H1 (cell line): ENCODE measurements around the gene NID2. TPM values are rescaled to one million over a fixed set of nuclear protein-coding genes. Genes with fewer than 3 reads are reported as not detected.

Experiments used
- CTCF ChIA-PET: fragments of 300-600 bp; sonication (Branson Sonifier 250); formaldehyde crosslinking; loops from one replicate; lab custom pipeline; 2021; ENCODE audit not compliant: partially characterized antibody; lab: Charles Lee
- POLR2A ChIA-PET: fragments of 300-600 bp; sonication (Branson Sonifier 250); formaldehyde crosslinking; loops from one replicate; lab custom pipeline; 2021; ENCODE audit warnings: inconsistent platforms; ENCODE audit not compliant: partially characterized antibody; lab: Charles Lee
- DNase-seq, 2 experiments: peaks; one replicate each; pipeline versions ENCODE4 v3.0.0 to v3.0.0-alpha.2; 2010 to 2022; ENCODE audit warnings: low spot score in 2 of 2, low read depth in 1 of 2, mixed read lengths in 1 of 2
- FAIRE-seq: peaks from 2 replicates; lab custom pipeline; 2011; peaks lifted over from hg19 to GRCh38; lab: Jason Lieb, UNC
- H2AFZ ChIP-seq: 2 replicates; pipeline ENCODE4 v1.8.1; 2012; ENCODE audit warnings: low read length, inconsistent platforms
- H2AK5ac ChIP-seq: 2 replicates; pipeline ENCODE4 v1.6.1; 2013; ENCODE audit warnings: low read depth, low read length
- H2BK120ac ChIP-seq: replicated peaks from 2 replicates; pipeline ENCODE3; 2013; ENCODE audit warnings: low read depth, low read length, inconsistent platforms
- H2BK12ac ChIP-seq: 2 replicates; pipeline ENCODE4 v1.6.1; 2013; ENCODE audit warnings: low read depth, low read length
- H2BK15ac ChIP-seq: 2 replicates; pipeline ENCODE4 v1.6.1; 2013; ENCODE audit warnings: low read length
- H2BK20ac ChIP-seq: 2 replicates; pipeline ENCODE4 v1.6.1; 2013; ENCODE audit warnings: low read length
- H2BK5ac ChIP-seq: 2 replicates; pipeline ENCODE4 v1.6.1; 2013; ENCODE audit warnings: low read depth, low read length
- H3K14ac ChIP-seq: 2 replicates; pipeline ENCODE4 v1.6.1; 2013; ENCODE audit warnings: inconsistent platforms; ENCODE audit not compliant: insufficient read length
- H3K18ac ChIP-seq: 2 replicates; pipeline ENCODE4 v1.6.1; 2013; ENCODE audit warnings: low read length; ENCODE audit errors: extremely low read depth
- H3K23ac ChIP-seq: 2 replicates; pipeline ENCODE4 v1.6.1; 2013; ENCODE audit warnings: inconsistent platforms; ENCODE audit not compliant: insufficient read length
- H3K23me2 ChIP-seq: 2 replicates; pipeline ENCODE4 v1.6.1; 2013; ENCODE audit warnings: low read depth, low read length
- H3K27ac ChIP-seq: 2 replicates; pipeline ENCODE4 v1.6.1; 2011; ENCODE audit warnings: low read depth, low read length, inconsistent platforms
- H3K27me3 ChIP-seq, 4 experiments: replicated peaks in 1 of 4; 1 replicate in 1 of 4; 2 replicates in 3 of 4; pipeline versions ENCODE4 v1.6.1 to v1.8.1; 2011 to 2013; ENCODE audit warnings: low read length in 3 of 4, mild to moderate bottlenecking in 3 of 4, inconsistent platforms in 2 of 4, mixed read lengths in 2 of 4, moderate library complexity in 1 of 4; ENCODE audit not compliant: control insufficient read depth in 3 of 4, insufficient read depth in 3 of 4; ENCODE audit errors: extremely low read depth in 1 of 4
- H3K36me3 ChIP-seq, 4 experiments: 2 replicates each; pipeline versions ENCODE4 v1.6.1 to v1.8.1; 2011 to 2013; ENCODE audit warnings: mild to moderate bottlenecking in 4 of 4, low read length in 3 of 4, moderate library complexity in 2 of 4, control low read depth in 1 of 4, inconsistent platforms in 1 of 4; ENCODE audit not compliant: insufficient read depth in 4 of 4, control insufficient read depth in 2 of 4
- H3K4ac ChIP-seq: replicated peaks from 2 replicates; pipeline ENCODE3; 2013; ENCODE audit warnings: low read length, low read depth, mixed read lengths, inconsistent platforms; ENCODE audit not compliant: insufficient read length
- H3K4me1 ChIP-seq, 4 experiments: replicated peaks in 1 of 4; 1 replicate in 1 of 4; 2 replicates in 3 of 4; pipeline versions ENCODE4 v1.6.1 to v1.8.1; 2011 to 2013; ENCODE audit warnings: low read length in 3 of 4, inconsistent platforms in 2 of 4, mixed read lengths in 1 of 4; ENCODE audit not compliant: insufficient read depth in 4 of 4, control insufficient read depth in 3 of 4
- H3K4me2 ChIP-seq, 2 experiments: 2 replicates each; pipeline versions ENCODE4 v1.6.1 to v1.8.1; 2011 to 2013; ENCODE audit warnings: low read depth in 2 of 2, low read length in 2 of 2, control low read depth in 1 of 2, inconsistent platforms in 1 of 2, mild to moderate bottlenecking in 1 of 2; ENCODE audit not compliant: insufficient read depth in 1 of 2
- H3K4me3 ChIP-seq, 4 experiments: fragments of 200-600, 300-600 bp in 1 of 4; sonication (generic), shearing (Covaris generic), sonication (Bioruptor Twin) in 1 of 4; 2 replicates each; pipeline versions ENCODE4 v1.5.1 to v1.8.1; 2011 to 2016; ENCODE audit warnings: low read length in 4 of 4, low read depth in 3 of 4, control low read depth in 2 of 4, inconsistent platforms in 2 of 4, mild to moderate bottlenecking in 2 of 4, mixed read lengths in 1 of 4, moderate library complexity in 1 of 4; ENCODE audit not compliant: insufficient read depth in 2 of 4; ENCODE audit errors: extremely low read depth in 1 of 4
- H3K56ac ChIP-seq: replicated peaks from 2 replicates; pipeline ENCODE3; 2013; ENCODE audit warnings: low read depth, mild to moderate bottlenecking, mixed read lengths, low read length, inconsistent platforms; ENCODE audit not compliant: insufficient read length
- H3K79me1 ChIP-seq: 2 replicates; pipeline ENCODE4 v1.6.1; 2013; ENCODE audit warnings: low read depth, low read length, control low read depth
- H3K79me2 ChIP-seq, 2 experiments: 2 replicates each; pipeline versions ENCODE4 v1.6.1 to v1.8.1; 2012 to 2013; ENCODE audit warnings: low read length in 2 of 2, mild to moderate bottlenecking in 2 of 2, inconsistent platforms in 1 of 2; ENCODE audit not compliant: insufficient read depth in 2 of 2, control insufficient read depth in 1 of 2
- H3K9ac ChIP-seq, 4 experiments: replicated peaks in 1 of 4; 1 replicate in 1 of 4; 2 replicates in 3 of 4; pipeline versions ENCODE4 v1.6.1 to v1.8.1; 2011 to 2013; ENCODE audit warnings: low read depth in 3 of 4, low read length in 3 of 4, control low read depth in 2 of 4, mild to moderate bottlenecking in 2 of 4, moderate library complexity in 2 of 4, inconsistent platforms in 1 of 4; ENCODE audit errors: extremely low read depth in 1 of 4
- H3K9me3 ChIP-seq, 2 experiments: 2 replicates each; pipeline versions ENCODE4 v1.6.1 to v1.8.1; 2012 to 2013; ENCODE audit warnings: mild to moderate bottlenecking in 2 of 2, moderate library complexity in 2 of 2, control low read depth in 1 of 2, inconsistent platforms in 1 of 2, low read depth in 1 of 2, low read length in 1 of 2, mixed read lengths in 1 of 2; ENCODE audit not compliant: insufficient read depth in 2 of 2
- H4K20me1 ChIP-seq, 2 experiments: replicated peaks in 1 of 2; 2 replicates each; pipeline versions ENCODE3 to v1.8.1; 2011 to 2013; ENCODE audit warnings: inconsistent platforms in 2 of 2, low read length in 2 of 2, mild to moderate bottlenecking in 1 of 2; ENCODE audit not compliant: insufficient read depth in 2 of 2, control insufficient read depth in 1 of 2
- H4K5ac ChIP-seq: 2 replicates; pipeline ENCODE4 v1.6.1; 2013; ENCODE audit warnings: low read length, low read depth, mixed read lengths, inconsistent platforms; ENCODE audit not compliant: insufficient read length
- H4K8ac ChIP-seq: 2 replicates; pipeline ENCODE4 v1.8.0; 2013; ENCODE audit warnings: mild to moderate bottlenecking, moderate library complexity, low read length, inconsistent platforms; ENCODE audit not compliant: insufficient read depth; ENCODE audit errors: extremely low read depth
- H4K91ac ChIP-seq: replicated peaks from 2 replicates; pipeline ENCODE3; 2013; ENCODE audit warnings: low read length, mixed read lengths, inconsistent platforms; ENCODE audit not compliant: insufficient read length
- CHD1 ChIP-seq: IDR thresholded peaks from 2 replicates; pipeline ENCODE4 v1.6.1; 2012; ENCODE audit warnings: low read depth, low read length, improper control_type of control experiment
- EZH2 ChIP-seq: fragments of 200-600 bp; sonication (generic); IDR thresholded peaks from 2 replicates; pipeline ENCODE4 v1.7.1; 2012; ENCODE audit warnings: low read depth, mild to moderate bottlenecking, moderate library complexity, low read length, inconsistent platforms; ENCODE audit not compliant: severe bottlenecking
- SIN3A ChIP-seq, 2 experiments: IDR thresholded peaks in 1 of 2; conservative IDR thresholded peaks in 1 of 2; 2 replicates each; pipeline ENCODE4 v1.6.1; 2011 to 2012; ENCODE audit warnings: low read length in 2 of 2, improper control_type of control experiment in 1 of 2, low read depth in 1 of 2, mild to moderate bottlenecking in 1 of 2
- SP1 ChIP-seq: IDR thresholded peaks from 2 replicates; pipeline ENCODE4 v1.6.1; 2011; ENCODE audit warnings: low read depth, low read length
- TBP ChIP-seq: IDR thresholded peaks from 2 replicates; pipeline ENCODE4 v1.6.1; 2011; ENCODE audit warnings: low read depth, low read length, improper control_type of control experiment
- USF2 ChIP-seq: IDR thresholded peaks from 2 replicates; pipeline ENCODE4 v1.6.1; 2011; ENCODE audit warnings: low read length, improper control_type of control experiment
- WGBS, 2 experiments: shearing (Covaris generic) in 1 of 2; methylation state at CpG; one replicate each; pipeline versions ENCODE4 v1.1.6 to v1.1.7; 2013 to 2015; ENCODE audit warnings: low lambda C conversion rate in 2 of 2, mixed read lengths in 2 of 2, inconsistent platforms in 1 of 2, low coverage in 1 of 2, missing lambda C conversion rate in 1 of 2; ENCODE audit not compliant: insufficient replicate concordance in 2 of 2, insufficient coverage in 1 of 2, insufficient read length in 1 of 2; ENCODE audit errors: extremely low coverage in 1 of 2, missing lambda C conversion rate in 1 of 2; 5-methylcytosine and 5-hydroxymethylcytosine counted together
- polyA plus RNA-seq, 7 experiments: library from polyadenylated mRNA; depleted of rRNA in 3 of 7; stranded (reverse) in 5 of 7; unstranded in 2 of 7; fragments of >200 nt in 5 of 7; fragments of 200-250 nt in 2 of 7; gene quantifications; 1 replicate in 5 of 7; 2 replicates in 1 of 7; 4 replicates in 1 of 7; pipeline versions ENCODE4 v1.2.1 to v1.2.3, GENCODE V29; 2011 to 2013; ENCODE audit warnings: missing spikeins in 2 of 7, mixed read lengths in 2 of 7
- total RNA-seq: library from RNA; stranded (reverse); fragmentation: NEBNext Ultra II Directional; extraction: Animal tissue kit (Norgen Biotek cat#: 25700); gene quantifications from 2 replicates; pipeline ENCODE4 v1.2.1, GENCODE V29; 2021
- TF ChIP-seq, protein P1 (sequence below): IDR thresholded peaks from 2 replicates; pipeline ENCODE4 v1.6.1; 2012; ENCODE audit warnings: inconsistent platforms

NID2 gene
- total and polyA plus RNA-seq, 2 of the 8 experiments (the other 6 are each of a cell fraction or from before 2014, with no cell fraction given) = 6.1 to 12.6 TPM

DNA sequence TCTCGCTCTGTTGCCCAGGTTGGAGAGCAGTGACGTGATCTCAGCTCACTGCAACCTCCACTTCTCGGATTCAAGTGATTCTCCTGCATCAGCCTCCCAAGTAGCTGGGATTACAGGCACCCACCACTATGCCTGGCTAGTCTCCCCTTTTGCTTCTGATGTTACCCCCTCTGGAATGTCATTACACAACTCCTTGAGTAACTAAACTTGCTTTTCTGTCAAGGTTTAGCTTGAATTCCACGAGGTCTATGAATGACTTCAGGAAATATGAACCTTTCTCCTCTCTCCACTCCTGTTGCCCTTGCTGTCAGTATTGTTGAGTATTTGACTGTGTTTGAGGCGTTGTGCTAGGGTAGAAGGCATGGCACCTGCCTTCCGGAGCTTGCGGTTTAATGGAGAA, 96.3 kb downstream of the NID2 start:
- no peak overlapping the region for H3K56ac ChIP-seq
- CTCF ChIA-PET = interaction anchor here (0.6 to 3.0 kb wide), 2 partner anchors 193 to 860 kb away, joined by 3 to 11 read pairs; no protein-coding TSS in a partner anchor

More for the DNA sequence above, 96.3 kb downstream of the NID2 start:
- Histone ChIP-seq H2BK120ac (no peak overlapping the region), H2AFZ (no peak overlapping the region), H4K8ac (no peak overlapping the region), H3K4me2 (no peak overlapping the region), H3K36me3 (no peaks in the 10 kb centered on the region), H3K18ac (no peak overlapping the region), H2BK12ac (no peak overlapping the region), H4K5ac (no peak overlapping the region), H3K23me2 (no peaks in the 10 kb centered on the region), H3K4me3 (no peak overlapping the region), H4K20me1 (no peaks in the 10 kb centered on the region), H3K79me1 (no peaks in the 10 kb centered on the region), H2BK20ac (no peak overlapping the region), H3K27ac (no peak overlapping the region), H3K27me3 (no peaks in the 10 kb centered on the region), H2BK5ac (no peak overlapping the region), H3K14ac (no peak overlapping the region), H2AK5ac (no peak overlapping the region), H3K4me1 (no peaks in the 10 kb centered on the region), H4K91ac (no peak overlapping the region), H2BK15ac (no peak overlapping the region), H3K9me3 (no peaks in the 10 kb centered on the region), H3K23ac (no peak overlapping the region), H3K79me2 (no peaks in the 10 kb centered on the region), H3K9ac (no peak overlapping the region), H3K4ac (no peak overlapping the region)
- POLR2A ChIA-PET = interaction anchor here (1.3 kb wide), 1 partner anchor 38 kb away, joined by 3 read pairs; no protein-coding TSS in a partner anchor
- DNase-seq (no peak), FAIRE-seq (no peak)
- WGBS, 2 experiments = 90% methylated on average over 7 of the region's 7 CpGs; no CpG with 5 or more reads in 1 of the 2 experiments
- no peak for TF ChIP-seq SIN3A (conservative IDR thresholded peaks at IDR 0.05 in 1 of 2, IDR thresholded peaks at IDR 0.05 in 1 of 2; ENCODE audit: low read depth in 1 of 2, low read length in 2 of 2)
- no peak for TF ChIP-seq SP1
- TF ChIP-seq TBP = no peak
- TF ChIP-seq, protein P1, sequence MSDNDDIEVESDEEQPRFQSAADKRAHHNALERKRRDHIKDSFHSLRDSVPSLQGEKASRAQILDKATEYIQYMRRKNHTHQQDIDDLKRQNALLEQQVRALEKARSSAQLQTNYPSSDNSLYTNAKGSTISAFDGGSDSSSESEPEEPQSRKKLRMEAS = no peak
- TF ChIP-seq EZH2 = no peak
- TF ChIP-seq USF2 = no peak
- TF ChIP-seq CHD1 = no peak
